Measurements from ENCODE around the gene VPS41. TPM values are rescaled to one million over a fixed set of nuclear protein-coding genes. Genes with fewer than 3 reads are reported as not detected.

Gene VPS41
- total RNA-seq, 2 experiments from 2014 or later: 23.2 to 46.1 TPM

- no peaks in the 10 kb centered on the region for H3K9me3 ChIP-seq (ENCODE audit: low read length)
- intact Hi-C loops (cut with micrococcal nuclease; ENCODE audit: unreplicated experiment): no loop called here
- H4K20me1 ChIP-seq (ENCODE audit: insufficient read depth, low read length): no peaks in the 10 kb centered on the region
- CTCF ChIA-PET (ENCODE audit: unreplicated experiment): no interaction called here
- no peak overlapping the region for H3K27ac ChIP-seq (ENCODE audit: low read depth, low read length, poor library complexity, severe bottlenecking)
- H3K4me2 ChIP-seq (ENCODE audit: low read length): no peak overlapping the region
- no peak for DNase-seq (ENCODE audit: low spot score)
- TF ChIP-seq EZH2phosphoT487 (IDR thresholded peaks at IDR 0.05; ENCODE audit: borderline replicate concordance, low read depth, low read length) (no peak), CTCF (conservative IDR thresholded peaks at IDR 0.05; ENCODE audit: low read length) (no peak)
- POLR2A ChIA-PET: interaction anchor here (0.8 kb wide), 1 partner anchor 1919 kb away, joined by 3 read pairs; no protein-coding TSS in a partner anchor
- H3K9me2 ChIP-seq (ENCODE audit: insufficient read depth, low read length): no peaks in the 10 kb centered on the region
- no peak overlapping the region for H2AFZ ChIP-seq (ENCODE audit: low read length)
- no peaks in the 10 kb centered on the region for H3K4me1 ChIP-seq (ENCODE audit: insufficient read depth, low read length, poor library complexity, severe bottlenecking)
- H3K4me3 ChIP-seq (ENCODE audit: low read depth, low read length, poor library complexity, severe bottlenecking): no peak overlapping the region
- H3K36me3 ChIP-seq (ENCODE audit: insufficient read depth, low read length): no peaks in the 10 kb centered on the region
- no TSS peak for BruUV-seq (replicated peaks)
- H3K79me2 ChIP-seq (ENCODE audit: insufficient read depth, low read depth, low read length): no peaks in the 10 kb centered on the region
These were observed 18.8 kb upstream of the VPS41 start for GRCh38 chr7:38927751-38928150.

GRCh38 chr7:38920731-38921130 is 11.7 kb upstream of the VPS41 start:
- POLR2A ChIA-PET: no interaction called here
- CTCF ChIA-PET (ENCODE audit: unreplicated experiment): no interaction called here
- H3K36me3 ChIP-seq (ENCODE audit: insufficient read depth, low read length): no peaks in the 10 kb centered on the region
- no peak for DNase-seq (ENCODE audit: low spot score)
- intact Hi-C loops (cut with micrococcal nuclease; ENCODE audit: unreplicated experiment): no loop called here
- no peak overlapping the region for H3K4me2 ChIP-seq (ENCODE audit: low read length)
- no peak overlapping the region for H2AFZ ChIP-seq (ENCODE audit: low read length)
- H3K9me3 ChIP-seq (ENCODE audit: low read length): no peaks in the 10 kb centered on the region
- no peaks in the 10 kb centered on the region for H3K4me1 ChIP-seq (ENCODE audit: insufficient read depth, low read length, poor library complexity, severe bottlenecking)
- BruUV-seq (replicated peaks): no TSS peak
- H3K79me2 ChIP-seq (ENCODE audit: insufficient read depth, low read depth, low read length): no peaks in the 10 kb centered on the region
- TF ChIP-seq CTCF (conservative IDR thresholded peaks at IDR 0.05; ENCODE audit: low read length) (no peak), EZH2phosphoT487 (IDR thresholded peaks at IDR 0.05; ENCODE audit: borderline replicate concordance, low read depth, low read length) (no peak)
- H4K20me1 ChIP-seq (ENCODE audit: insufficient read depth, low read length): no peaks in the 10 kb centered on the region
- H3K9me2 ChIP-seq (ENCODE audit: insufficient read depth, low read length): no peaks in the 10 kb centered on the region
- H3K27ac ChIP-seq (ENCODE audit: low read depth, low read length, poor library complexity, severe bottlenecking): no peak overlapping the region
- no peak overlapping the region for H3K4me3 ChIP-seq (ENCODE audit: low read depth, low read length, poor library complexity, severe bottlenecking)

- BruUV-seq (replicated peaks): no TSS peak
- Histone ChIP-seq H3K9me2 (ENCODE audit: insufficient read depth, low read length) (no peaks in the 10 kb centered on the region), H3K79me2 (ENCODE audit: insufficient read depth, low read depth, low read length) (no peaks in the 10 kb centered on the region), H2AFZ (ENCODE audit: low read length) (no peak overlapping the region), H3K4me2 (ENCODE audit: low read length) (no peak overlapping the region), H4K20me1 (ENCODE audit: insufficient read depth, low read length) (no peaks in the 10 kb centered on the region), H3K36me3 (ENCODE audit: insufficient read depth, low read length) (no peaks in the 10 kb centered on the region), H3K27ac (ENCODE audit: low read depth, low read length, poor library complexity, severe bottlenecking) (no peak overlapping the region), H3K9me3 (ENCODE audit: low read length) (no peaks in the 10 kb centered on the region), H3K4me1 (ENCODE audit: insufficient read depth, low read length, poor library complexity, severe bottlenecking) (no peaks in the 10 kb centered on the region), H3K4me3 (ENCODE audit: low read depth, low read length, poor library complexity, severe bottlenecking) (no peak overlapping the region)
- intact Hi-C loops (cut with micrococcal nuclease; ENCODE audit: unreplicated experiment): no loop called here
- DNase-seq (ENCODE audit: low spot score): no peak
- POLR2A ChIA-PET: no interaction called here
- no peak for TF ChIP-seq EZH2phosphoT487 (IDR thresholded peaks at IDR 0.05; ENCODE audit: borderline replicate concordance, low read depth, low read length)
- TF ChIP-seq CTCF (conservative IDR thresholded peaks at IDR 0.05; ENCODE audit: low read length): no peak
- CTCF ChIA-PET (ENCODE audit: unreplicated experiment): no interaction called here
These were observed 7.4 kb upstream of the VPS41 start for GRCh38 chr7:38916396-38916795.

Measured in OCI-LY7 (cell line).